Parathyroid adenoma (tissue), 2 donors: ENCODE data around the gene SLC6A9.

ENCODE experiments used
- H2AFZ ChIP-seq: fragments of 300-600 bp; sonication (generic); one replicate; pipeline ENCODE4 v1.7.0; 2017; ENCODE audit warnings: antibody characterized with exemption, mild to moderate bottlenecking
- H3K27ac ChIP-seq: fragments of 300-600 bp; sonication (generic); one replicate; pipeline ENCODE4 v1.7.0; 2017
- H3K27me3 ChIP-seq: fragments of 300-600 bp; sonication (generic); one replicate; pipeline ENCODE4 v1.7.0; 2017; ENCODE audit warnings: low read length; ENCODE audit not compliant: control insufficient read depth, insufficient read depth
- H3K36me3 ChIP-seq: fragments of 300-600 bp; sonication (generic); one replicate; pipeline ENCODE4 v1.7.0; 2017; ENCODE audit warnings: low read length; ENCODE audit not compliant: control insufficient read depth, insufficient read depth
- H3K4me1 ChIP-seq: fragments of 300-600 bp; sonication (generic); one replicate; pipeline ENCODE4 v1.7.0; 2017; ENCODE audit warnings: control low read depth
- H3K4me2 ChIP-seq: fragments of 300-600 bp; sonication (generic); one replicate; pipeline ENCODE4 v1.7.0; 2017; ENCODE audit warnings: low read length
- H3K4me3 ChIP-seq: fragments of 300-600 bp; sonication (generic); one replicate; pipeline ENCODE4 v1.7.0; 2017; ENCODE audit warnings: low read depth, low read length
- H3K79me2 ChIP-seq: fragments of 300-600 bp; sonication (generic); one replicate; pipeline ENCODE4 v1.7.0; 2017; ENCODE audit warnings: control low read depth
- H3K9ac ChIP-seq: fragments of 300-600 bp; sonication (generic); one replicate; pipeline ENCODE4 v1.7.0; 2017; ENCODE audit warnings: mild to moderate bottlenecking
- H3K9me3 ChIP-seq: fragments of 300-600 bp; sonication (generic); one replicate; pipeline ENCODE4 v1.7.0; 2017; ENCODE audit warnings: low read length; ENCODE audit not compliant: control insufficient read depth
- TF ChIP-seq, protein P1 (sequence below): fragments of 300-600 bp; sonication (generic); IDR thresholded peaks from one replicate; pipeline ENCODE4 v1.7.0; 2017; ENCODE audit warnings: antibody characterized with exemption, mild to moderate bottlenecking
- donor health status: primary hyperparathyroidism.

Gene SLC6A9

DNA sequence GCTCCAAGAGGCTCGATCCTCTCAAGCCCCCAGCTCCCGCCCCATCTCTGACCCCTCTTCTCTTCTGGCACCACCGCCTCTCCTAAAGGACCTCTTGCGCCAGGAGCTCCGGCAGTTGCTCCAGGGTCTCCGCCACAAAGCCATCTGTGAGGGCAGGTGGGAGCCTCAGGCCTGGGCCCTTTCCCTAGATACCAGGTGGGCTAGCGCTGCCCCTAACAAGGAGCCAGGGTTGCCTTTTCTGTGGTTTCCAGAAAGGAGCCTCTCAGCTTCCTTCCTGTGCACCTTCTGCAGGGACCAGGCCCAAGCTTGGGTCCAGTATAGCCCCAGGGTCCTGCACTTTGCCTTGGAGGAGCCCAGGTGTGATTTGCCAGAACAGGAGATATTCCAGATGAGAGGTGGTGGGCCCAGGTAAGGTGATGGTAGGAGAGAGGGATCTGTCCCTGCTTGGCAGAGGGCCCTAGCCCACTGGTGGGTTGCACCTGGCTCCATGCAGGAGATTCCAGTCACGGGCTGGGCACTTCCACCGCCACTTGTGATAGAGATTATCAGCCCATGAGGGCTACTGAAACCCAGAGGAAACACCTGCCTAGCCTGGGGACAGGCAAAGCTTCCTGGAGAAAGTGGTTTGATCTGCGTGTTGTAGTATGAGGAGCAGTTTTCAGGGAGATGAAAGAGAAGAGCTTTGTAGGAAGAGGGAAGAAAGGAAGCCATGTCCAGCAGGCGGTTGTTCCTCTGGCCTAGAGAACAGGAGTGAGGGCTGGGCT lies 38.8 kb downstream of the SLC6A9 start:
- H3K9ac ChIP-seq: peak overlapping the region; percentile 19
- peak overlapping the region; percentile 70 for H3K4me3 ChIP-seq
- H3K27me3 ChIP-seq: no peaks in the 10 kb centered on the region

DNA sequence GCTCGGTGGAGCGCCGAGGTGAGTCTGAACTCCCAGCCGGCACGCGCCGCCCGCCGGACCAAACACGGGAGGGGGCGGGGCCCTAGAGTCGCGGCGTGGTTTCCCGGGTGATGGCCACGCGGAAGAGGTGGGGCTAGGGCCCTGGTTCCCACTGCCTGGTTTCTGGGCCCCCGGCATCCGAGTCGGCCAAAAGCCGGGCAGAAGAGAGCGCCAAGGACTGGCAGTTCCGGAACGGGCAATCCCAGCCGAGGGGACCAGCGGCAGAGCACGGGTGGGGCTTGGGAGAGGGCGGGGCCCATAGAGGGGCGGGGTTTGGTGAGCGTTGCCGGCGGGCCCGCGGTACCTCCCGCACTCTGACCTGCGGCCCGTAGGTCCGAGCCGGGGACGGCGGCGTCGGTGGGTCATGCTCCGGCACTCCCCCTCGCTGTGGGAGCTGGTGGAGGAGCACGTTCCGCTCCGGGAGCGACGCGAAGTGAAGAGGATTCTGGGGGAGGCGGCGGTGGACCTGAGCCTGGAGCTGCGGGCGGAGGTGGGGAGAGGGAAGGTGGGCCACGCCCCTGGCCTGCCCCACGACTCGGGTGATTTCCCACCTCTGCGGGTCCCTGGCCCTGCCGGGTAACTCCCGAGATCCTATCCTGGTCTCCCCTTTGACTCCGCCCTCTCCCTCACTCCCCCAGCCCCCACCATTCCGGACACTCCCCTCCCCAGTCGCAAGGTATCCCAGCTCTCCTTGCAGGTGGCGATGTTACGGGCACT lies 39.6 kb downstream of the SLC6A9 start, which contains the start of gene CCDC24:
CCDC24 (plus strand) TSS at position 124 of the 756 bp plus-strand sequence; CDS start at position 404, 280 bp downstream.
- peak within 1 kb of the TSS; percentile 19 for H3K9ac ChIP-seq
- H3K9me3 ChIP-seq: no peaks in the 10 kb centered on the region
- peak within 1 kb of the TSS; percentile 85 for H2AFZ ChIP-seq
- H3K4me3 ChIP-seq: peak within 1 kb of the TSS; percentile 70
- H3K27ac ChIP-seq: peak within 1 kb of the TSS; percentile 86
- peak within 1 kb of the TSS; percentile 87 for H3K4me2 ChIP-seq
- H3K79me2 ChIP-seq: no peaks in the 10 kb centered on the region
- peaks cover 2% of the 10 kb centered on the region for H3K4me1 ChIP-seq
- H3K27me3 ChIP-seq: no peaks in the 10 kb centered on the region
- TF ChIP-seq, protein P1, sequence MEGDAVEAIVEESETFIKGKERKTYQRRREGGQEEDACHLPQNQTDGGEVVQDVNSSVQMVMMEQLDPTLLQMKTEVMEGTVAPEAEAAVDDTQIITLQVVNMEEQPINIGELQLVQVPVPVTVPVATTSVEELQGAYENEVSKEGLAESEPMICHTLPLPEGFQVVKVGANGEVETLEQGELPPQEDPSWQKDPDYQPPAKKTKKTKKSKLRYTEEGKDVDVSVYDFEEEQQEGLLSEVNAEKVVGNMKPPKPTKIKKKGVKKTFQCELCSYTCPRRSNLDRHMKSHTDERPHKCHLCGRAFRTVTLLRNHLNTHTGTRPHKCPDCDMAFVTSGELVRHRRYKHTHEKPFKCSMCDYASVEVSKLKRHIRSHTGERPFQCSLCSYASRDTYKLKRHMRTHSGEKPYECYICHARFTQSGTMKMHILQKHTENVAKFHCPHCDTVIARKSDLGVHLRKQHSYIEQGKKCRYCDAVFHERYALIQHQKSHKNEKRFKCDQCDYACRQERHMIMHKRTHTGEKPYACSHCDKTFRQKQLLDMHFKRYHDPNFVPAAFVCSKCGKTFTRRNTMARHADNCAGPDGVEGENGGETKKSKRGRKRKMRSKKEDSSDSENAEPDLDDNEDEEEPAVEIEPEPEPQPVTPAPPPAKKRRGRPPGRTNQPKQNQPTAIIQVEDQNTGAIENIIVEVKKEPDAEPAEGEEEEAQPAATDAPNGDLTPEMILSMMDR: no peak
- no peaks in the 10 kb centered on the region for H3K36me3 ChIP-seq

More for the DNA sequence above, 38.8 kb downstream of the SLC6A9 start:
- H3K79me2 ChIP-seq: no peaks in the 10 kb centered on the region
- H2AFZ ChIP-seq: peak overlapping the region; percentile 85
- no peaks in the 10 kb centered on the region for H3K9me3 ChIP-seq
- TF ChIP-seq, protein P1: no peak
- peaks cover 2% of the 10 kb centered on the region for H3K4me1 ChIP-seq
- H3K36me3 ChIP-seq: no peaks in the 10 kb centered on the region
- H3K4me2 ChIP-seq: peak overlapping the region; percentile 87
- H3K27ac ChIP-seq: peak overlapping the region; percentile 86

DNA sequence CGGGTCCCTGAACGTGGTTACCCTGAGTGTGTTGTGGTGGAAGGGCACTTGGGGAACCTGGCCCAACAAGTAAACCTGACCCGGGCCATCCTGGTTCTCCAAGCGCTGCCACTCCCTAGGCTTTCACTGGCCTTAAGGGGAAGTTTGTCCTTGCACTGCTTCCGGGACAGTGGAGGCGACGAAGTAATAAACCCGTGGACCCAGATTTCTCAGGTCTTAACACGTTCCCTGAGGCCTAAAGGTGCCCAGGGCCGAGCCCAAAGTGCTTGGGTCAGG lies 40.1 kb downstream of the SLC6A9 start:
- Histone ChIP-seq H3K4me2 (peak overlapping the region; percentile 87), H3K9ac (no peak overlapping the region), H3K27me3 (no peaks in the 10 kb centered on the region), H3K4me3 (peak overlapping the region; percentile 70), H3K9me3 (no peaks in the 10 kb centered on the region), H3K79me2 (no peaks in the 10 kb centered on the region), H2AFZ (peak overlapping the region; percentile 85), H3K36me3 (no peaks in the 10 kb centered on the region), H3K27ac (peak overlapping the region; percentile 86), H3K4me1 (peaks cover 2% of the 10 kb centered on the region)
- TF ChIP-seq, protein P1: no peak

DNA sequence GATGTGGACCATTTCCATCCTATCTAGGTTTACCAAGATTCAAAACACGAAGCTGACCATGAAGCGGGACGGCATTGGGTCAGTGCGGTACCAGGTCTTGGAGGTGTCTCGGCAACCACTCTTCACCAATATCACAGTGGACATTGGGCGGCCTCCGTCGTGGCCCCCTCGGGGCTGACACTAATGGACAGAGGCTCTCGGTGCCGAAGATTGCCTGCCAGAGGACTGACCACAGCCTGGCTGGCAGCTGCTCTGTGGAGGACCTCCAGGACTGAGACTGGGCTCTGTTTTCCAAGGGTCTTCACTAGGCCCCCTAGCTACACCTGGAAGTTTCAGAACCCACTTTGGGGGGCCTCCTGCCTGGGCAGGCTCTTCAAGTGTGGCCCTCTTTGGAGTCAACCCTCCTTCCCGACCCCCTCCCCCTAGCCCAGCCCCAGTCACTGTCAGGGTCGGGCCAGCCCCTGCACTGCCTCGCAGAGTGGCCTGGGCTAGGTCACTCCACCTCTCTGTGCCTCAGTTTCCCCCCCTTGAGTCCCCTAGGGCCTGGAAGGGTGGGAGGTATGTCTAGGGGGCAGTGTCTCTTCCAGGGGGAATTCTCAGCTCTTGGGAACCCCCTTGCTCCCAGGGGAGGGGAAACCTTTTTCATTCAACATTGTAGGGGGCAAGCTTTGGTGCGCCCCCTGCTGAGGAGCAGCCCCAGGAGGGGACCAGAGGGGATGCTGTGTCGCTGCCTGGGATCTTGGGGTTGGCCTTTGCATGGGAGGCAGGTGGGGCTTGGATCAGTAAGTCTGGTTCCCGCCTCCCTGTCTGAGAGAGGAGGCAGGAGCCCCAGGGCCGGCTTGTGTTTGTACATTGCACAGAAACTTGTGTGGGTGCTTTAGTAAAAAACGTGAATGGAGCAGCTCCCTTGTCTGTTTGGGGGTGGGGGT lies 40.7 kb downstream of the SLC6A9 start:
- Histone ChIP-seq H3K27me3 (no peaks in the 10 kb centered on the region), H3K4me3 (peak overlapping the region; percentile 70), H3K9me3 (no peaks in the 10 kb centered on the region), H3K9ac (no peak overlapping the region), H3K4me1 (peaks cover 2% of the 10 kb centered on the region), H3K36me3 (no peaks in the 10 kb centered on the region), H3K4me2 (peak overlapping the region; percentile 87), H2AFZ (peak overlapping the region; percentile 85), H3K79me2 (no peaks in the 10 kb centered on the region), H3K27ac (peak overlapping the region; percentile 86)
- TF ChIP-seq, protein P1: no peak
